Left lobe of liver (tissue), 2 donors: ENCODE data around the gene MYBPC3. TPM values are rescaled to one million over a fixed set of nuclear protein-coding genes. Genes with fewer than 3 reads are reported as not detected.

Source experiments
- ATAC-seq: fragments of 200-7000 bp; cut with Tn5 transposase; one replicate; pipeline ENCODE4 v1.9.1; 2020; ENCODE audit warnings: mild to moderate bottlenecking, moderate library complexity
- DNase-seq: peaks from one replicate; pipeline ENCODE4 v3.0.0-alpha.2; 2020; ENCODE audit warnings: low spot score
- total RNA-seq: library from RNA; stranded (reverse); gene quantifications from one replicate; pipeline ENCODE4 v1.2.1, GENCODE V29; 2021
- donor health status: DM: no; HTN: no; CAD: no; lungs with moderate emphysema.
- donor health status: DM: no; HTN: yes; CAD: no.

Gene MYBPC3
- total RNA-seq: 0.08 TPM

- DNase-seq: no peak
- no peak for ATAC-seq
Measured at GRCh38 chr11:47352556-47352955, at the start of gene MYBPC3. TSS of gene MYBPC3 (minus strand) at chr11:47352702. CDS start at chr11:47352647, 55 bp downstream.

GRCh38 chr11:47400768-47401279, 48.3 kb upstream of the MYBPC3 start:
- DNase-seq: no peak
- peak; percentile 81 for ATAC-seq

GRCh38 chr11:47399860-47400767, 47.6 kb upstream of the MYBPC3 start:
- peak; percentile 73 for ATAC-seq
- no peak for DNase-seq

GRCh38 chr11:47398551-47398950, 46.0 kb upstream of the MYBPC3 start:
- DNase-seq (no peak), ATAC-seq (no peak)

- ATAC-seq (no peak), DNase-seq (no peak)
Measured at GRCh38 chr11:47398011-47398410, 45.5 kb upstream of the MYBPC3 start.

- no peak for DNase-seq
- ATAC-seq: no peak
Measured at GRCh38 chr11:47396049-47396320, 43.5 kb upstream of the MYBPC3 start.

- DNase-seq (no peak), ATAC-seq (no peak)
Measured at GRCh38 chr11:47395223-47396048, 42.9 kb upstream of the MYBPC3 start.

GRCh38 chr11:47394322-47395222, 42.1 kb upstream of the MYBPC3 start:
- DNase-seq (no peak), ATAC-seq (peak; percentile 50)

GRCh38 chr11:47394050-47394321, 41.5 kb upstream of the MYBPC3 start:
- DNase-seq: no peak
- peak; percentile 18 for ATAC-seq

GRCh38 chr11:47393163-47394049, 40.9 kb upstream of the MYBPC3 start:
- peak; percentile 23 for ATAC-seq
- no peak for DNase-seq

- DNase-seq (no peak), ATAC-seq (no peak)
Measured at GRCh38 chr11:47392546-47393162, 40.2 kb upstream of the MYBPC3 start.

GRCh38 chr11:47391711-47392432, 39.4 kb upstream of the MYBPC3 start:
- no peak for ATAC-seq
- no peak for DNase-seq

- DNase-seq (no peak), ATAC-seq (peak; percentile 14)
Measured at GRCh38 chr11:47391077-47391583, 38.6 kb upstream of the MYBPC3 start.

GRCh38 chr11:47390422-47390760, 37.9 kb upstream of the MYBPC3 start:
- no peak for DNase-seq
- no peak for ATAC-seq

GRCh38 chr11:47389577-47390421, 37.3 kb upstream of the MYBPC3 start:
- DNase-seq (no peak), ATAC-seq (no peak)

GRCh38 chr11:47388697-47389576, 36.4 kb upstream of the MYBPC3 start:
- ATAC-seq (no peak), DNase-seq (no peak)
